H1 (cell line): Measurements from ENCODE around the gene ERC1. TPM values are rescaled to one million over a fixed set of nuclear protein-coding genes. Genes with fewer than 3 reads are reported as not detected.

Source experiments
- CTCF ChIA-PET: fragments of 300-600 bp; sonication (Branson Sonifier 250); formaldehyde crosslinking; loops from one replicate; lab custom pipeline; 2021; ENCODE audit not compliant: partially characterized antibody; lab: Charles Lee
- POLR2A ChIA-PET: fragments of 300-600 bp; sonication (Branson Sonifier 250); formaldehyde crosslinking; loops from one replicate; lab custom pipeline; 2021; ENCODE audit warnings: inconsistent platforms; ENCODE audit not compliant: partially characterized antibody; lab: Charles Lee
- DNase-seq, 2 experiments: peaks; one replicate each; pipeline versions ENCODE4 v3.0.0 to v3.0.0-alpha.2; 2010 to 2022; ENCODE audit warnings: low spot score in 2 of 2, low read depth in 1 of 2, mixed read lengths in 1 of 2
- FAIRE-seq: peaks from 2 replicates; lab custom pipeline; 2011; peaks lifted over from hg19 to GRCh38; lab: Jason Lieb, UNC
- H2AFZ ChIP-seq: 2 replicates; pipeline ENCODE4 v1.8.1; 2012; ENCODE audit warnings: low read length, inconsistent platforms
- H2AK5ac ChIP-seq: 2 replicates; pipeline ENCODE4 v1.6.1; 2013; ENCODE audit warnings: low read depth, low read length
- H2BK120ac ChIP-seq: replicated peaks from 2 replicates; pipeline ENCODE3; 2013; ENCODE audit warnings: low read depth, low read length, inconsistent platforms
- H2BK12ac ChIP-seq: 2 replicates; pipeline ENCODE4 v1.6.1; 2013; ENCODE audit warnings: low read depth, low read length
- H2BK15ac ChIP-seq: 2 replicates; pipeline ENCODE4 v1.6.1; 2013; ENCODE audit warnings: low read length
- H2BK20ac ChIP-seq: 2 replicates; pipeline ENCODE4 v1.6.1; 2013; ENCODE audit warnings: low read length
- H2BK5ac ChIP-seq: 2 replicates; pipeline ENCODE4 v1.6.1; 2013; ENCODE audit warnings: low read depth, low read length
- H3K14ac ChIP-seq: 2 replicates; pipeline ENCODE4 v1.6.1; 2013; ENCODE audit warnings: inconsistent platforms; ENCODE audit not compliant: insufficient read length
- H3K18ac ChIP-seq: 2 replicates; pipeline ENCODE4 v1.6.1; 2013; ENCODE audit warnings: low read length; ENCODE audit errors: extremely low read depth
- H3K23ac ChIP-seq: 2 replicates; pipeline ENCODE4 v1.6.1; 2013; ENCODE audit warnings: inconsistent platforms; ENCODE audit not compliant: insufficient read length
- H3K23me2 ChIP-seq: 2 replicates; pipeline ENCODE4 v1.6.1; 2013; ENCODE audit warnings: low read depth, low read length
- H3K27ac ChIP-seq: 2 replicates; pipeline ENCODE4 v1.6.1; 2011; ENCODE audit warnings: low read depth, low read length, inconsistent platforms
- H3K27me3 ChIP-seq, 4 experiments: replicated peaks in 1 of 4; 1 replicate in 1 of 4; 2 replicates in 3 of 4; pipeline versions ENCODE4 v1.6.1 to v1.8.1; 2011 to 2013; ENCODE audit warnings: low read length in 3 of 4, mild to moderate bottlenecking in 3 of 4, inconsistent platforms in 2 of 4, mixed read lengths in 2 of 4, moderate library complexity in 1 of 4; ENCODE audit not compliant: control insufficient read depth in 3 of 4, insufficient read depth in 3 of 4; ENCODE audit errors: extremely low read depth in 1 of 4
- H3K36me3 ChIP-seq, 4 experiments: 2 replicates each; pipeline versions ENCODE4 v1.6.1 to v1.8.1; 2011 to 2013; ENCODE audit warnings: mild to moderate bottlenecking in 4 of 4, low read length in 3 of 4, moderate library complexity in 2 of 4, control low read depth in 1 of 4, inconsistent platforms in 1 of 4; ENCODE audit not compliant: insufficient read depth in 4 of 4, control insufficient read depth in 2 of 4
- H3K4ac ChIP-seq: replicated peaks from 2 replicates; pipeline ENCODE3; 2013; ENCODE audit warnings: low read length, low read depth, mixed read lengths, inconsistent platforms; ENCODE audit not compliant: insufficient read length
- H3K4me1 ChIP-seq, 4 experiments: replicated peaks in 1 of 4; 1 replicate in 1 of 4; 2 replicates in 3 of 4; pipeline versions ENCODE4 v1.6.1 to v1.8.1; 2011 to 2013; ENCODE audit warnings: low read length in 3 of 4, inconsistent platforms in 2 of 4, mixed read lengths in 1 of 4; ENCODE audit not compliant: insufficient read depth in 4 of 4, control insufficient read depth in 3 of 4
- H3K4me2 ChIP-seq, 2 experiments: 2 replicates each; pipeline versions ENCODE4 v1.6.1 to v1.8.1; 2011 to 2013; ENCODE audit warnings: low read depth in 2 of 2, low read length in 2 of 2, control low read depth in 1 of 2, inconsistent platforms in 1 of 2, mild to moderate bottlenecking in 1 of 2; ENCODE audit not compliant: insufficient read depth in 1 of 2
- H3K4me3 ChIP-seq, 4 experiments: fragments of 200-600, 300-600 bp in 1 of 4; sonication (generic), shearing (Covaris generic), sonication (Bioruptor Twin) in 1 of 4; 2 replicates each; pipeline versions ENCODE4 v1.5.1 to v1.8.1; 2011 to 2016; ENCODE audit warnings: low read length in 4 of 4, low read depth in 3 of 4, control low read depth in 2 of 4, inconsistent platforms in 2 of 4, mild to moderate bottlenecking in 2 of 4, mixed read lengths in 1 of 4, moderate library complexity in 1 of 4; ENCODE audit not compliant: insufficient read depth in 2 of 4; ENCODE audit errors: extremely low read depth in 1 of 4
- H3K56ac ChIP-seq: replicated peaks from 2 replicates; pipeline ENCODE3; 2013; ENCODE audit warnings: low read depth, mild to moderate bottlenecking, mixed read lengths, low read length, inconsistent platforms; ENCODE audit not compliant: insufficient read length
- H3K79me1 ChIP-seq: 2 replicates; pipeline ENCODE4 v1.6.1; 2013; ENCODE audit warnings: low read depth, low read length, control low read depth
- H3K79me2 ChIP-seq, 2 experiments: 2 replicates each; pipeline versions ENCODE4 v1.6.1 to v1.8.1; 2012 to 2013; ENCODE audit warnings: low read length in 2 of 2, mild to moderate bottlenecking in 2 of 2, inconsistent platforms in 1 of 2; ENCODE audit not compliant: insufficient read depth in 2 of 2, control insufficient read depth in 1 of 2
- H3K9ac ChIP-seq, 4 experiments: replicated peaks in 1 of 4; 1 replicate in 1 of 4; 2 replicates in 3 of 4; pipeline versions ENCODE4 v1.6.1 to v1.8.1; 2011 to 2013; ENCODE audit warnings: low read depth in 3 of 4, low read length in 3 of 4, control low read depth in 2 of 4, mild to moderate bottlenecking in 2 of 4, moderate library complexity in 2 of 4, inconsistent platforms in 1 of 4; ENCODE audit errors: extremely low read depth in 1 of 4
- H3K9me3 ChIP-seq, 2 experiments: 2 replicates each; pipeline versions ENCODE4 v1.6.1 to v1.8.1; 2012 to 2013; ENCODE audit warnings: mild to moderate bottlenecking in 2 of 2, moderate library complexity in 2 of 2, control low read depth in 1 of 2, inconsistent platforms in 1 of 2, low read depth in 1 of 2, low read length in 1 of 2, mixed read lengths in 1 of 2; ENCODE audit not compliant: insufficient read depth in 2 of 2
- H4K20me1 ChIP-seq, 2 experiments: replicated peaks in 1 of 2; 2 replicates each; pipeline versions ENCODE3 to v1.8.1; 2011 to 2013; ENCODE audit warnings: inconsistent platforms in 2 of 2, low read length in 2 of 2, mild to moderate bottlenecking in 1 of 2; ENCODE audit not compliant: insufficient read depth in 2 of 2, control insufficient read depth in 1 of 2
- H4K5ac ChIP-seq: 2 replicates; pipeline ENCODE4 v1.6.1; 2013; ENCODE audit warnings: low read length, low read depth, mixed read lengths, inconsistent platforms; ENCODE audit not compliant: insufficient read length
- H4K8ac ChIP-seq: 2 replicates; pipeline ENCODE4 v1.8.0; 2013; ENCODE audit warnings: mild to moderate bottlenecking, moderate library complexity, low read length, inconsistent platforms; ENCODE audit not compliant: insufficient read depth; ENCODE audit errors: extremely low read depth
- H4K91ac ChIP-seq: replicated peaks from 2 replicates; pipeline ENCODE3; 2013; ENCODE audit warnings: low read length, mixed read lengths, inconsistent platforms; ENCODE audit not compliant: insufficient read length
- RBBP5 ChIP-seq: IDR thresholded peaks from 2 replicates; pipeline ENCODE4 v1.7.1; 2012; ENCODE audit warnings: low read depth, mild to moderate bottlenecking, inconsistent platforms, low read length, moderate library complexity, borderline replicate concordance
- RNF2 ChIP-seq: fragments of 200-900, 300-1000 bp; sonication (generic); IDR thresholded peaks from 2 replicates; pipeline ENCODE4 v1.7.1; 2016; ENCODE audit warnings: borderline replicate concordance, low read depth, mild to moderate bottlenecking, antibody characterized with exemption, low read length; ENCODE audit not compliant: poor library complexity, severe bottlenecking; ENCODE audit errors: missing control alignments
- WGBS, 2 experiments: shearing (Covaris generic) in 1 of 2; methylation state at CpG; one replicate each; pipeline versions ENCODE4 v1.1.6 to v1.1.7; 2013 to 2015; ENCODE audit warnings: low lambda C conversion rate in 2 of 2, mixed read lengths in 2 of 2, inconsistent platforms in 1 of 2, low coverage in 1 of 2, missing lambda C conversion rate in 1 of 2; ENCODE audit not compliant: insufficient replicate concordance in 2 of 2, insufficient coverage in 1 of 2, insufficient read length in 1 of 2; ENCODE audit errors: extremely low coverage in 1 of 2, missing lambda C conversion rate in 1 of 2; 5-methylcytosine and 5-hydroxymethylcytosine counted together
- polyA plus RNA-seq, 7 experiments: library from polyadenylated mRNA; depleted of rRNA in 3 of 7; stranded (reverse) in 5 of 7; unstranded in 2 of 7; fragments of >200 nt in 5 of 7; fragments of 200-250 nt in 2 of 7; gene quantifications; 1 replicate in 5 of 7; 2 replicates in 1 of 7; 4 replicates in 1 of 7; pipeline versions ENCODE4 v1.2.1 to v1.2.3, GENCODE V29; 2011 to 2013; ENCODE audit warnings: missing spikeins in 2 of 7, mixed read lengths in 2 of 7
- total RNA-seq: library from RNA; stranded (reverse); fragmentation: NEBNext Ultra II Directional; extraction: Animal tissue kit (Norgen Biotek cat#: 25700); gene quantifications from 2 replicates; pipeline ENCODE4 v1.2.1, GENCODE V29; 2021

ERC1 gene
- total and polyA plus RNA-seq, 2 of the 8 experiments (the other 6 are each of a cell fraction or from before 2014, with no cell fraction given), result 7.8 to 45.7 TPM

DNA sequence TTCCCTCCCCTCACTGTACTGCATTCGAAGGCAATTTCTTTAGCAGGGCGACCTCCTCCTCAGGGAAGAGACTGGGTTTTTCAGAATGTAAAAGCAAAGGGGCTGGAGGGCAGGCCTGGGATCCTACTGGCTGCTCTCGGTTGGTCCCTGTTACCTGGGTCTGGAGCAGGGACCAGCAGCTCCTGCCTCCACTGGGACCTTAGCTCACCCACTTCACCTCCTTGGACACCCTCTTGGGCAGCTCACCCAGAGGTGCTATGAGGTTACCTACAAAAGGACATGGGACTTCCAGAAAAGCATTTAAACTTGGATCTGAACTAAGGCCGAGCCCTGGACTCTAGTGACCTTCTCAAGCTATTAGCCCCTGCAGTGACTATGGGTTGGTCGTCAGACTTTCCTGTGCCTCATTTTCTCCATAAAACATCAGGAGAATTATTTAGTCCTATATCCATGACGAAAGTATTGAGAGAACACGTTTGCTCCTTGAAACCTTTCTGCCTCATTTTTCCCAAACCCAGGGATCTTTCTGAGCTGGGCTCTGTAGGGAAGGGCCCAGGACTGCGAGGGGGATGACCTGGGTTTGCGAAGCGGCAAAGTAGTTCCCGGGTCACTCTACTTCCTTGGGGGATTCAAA is 538.3 kb downstream of the ERC1 start:
- no peak overlapping the region for H2BK15ac ChIP-seq
- peak overlapping the region; percentile 19 to 74 (median 38) for H3K4me3 ChIP-seq
- no peak overlapping the region for H2BK12ac ChIP-seq
- 32% methylated on average over 11 of the region's 11 CpGs; no CpG with 5 or more reads in 1 of the 2 experiments for WGBS, 2 experiments
- no peak overlapping the region for H2BK120ac ChIP-seq
- H3K9me3 ChIP-seq, result no peaks in the 10 kb centered on the region
- H3K14ac ChIP-seq, result no peak overlapping the region
- peak; percentile 78 for TF ChIP-seq RNF2
- TF ChIP-seq RBBP5, result no peak
- no peak overlapping the region for H2BK20ac ChIP-seq
- ChIA-PET CTCF (interaction anchor here (0.7 to 2.0 kb wide), 6 partner anchors 11 to 412 kb away, joined by 3 to 10 read pairs (median 5); no protein-coding TSS in a partner anchor), POLR2A (no interaction called here)
- no peaks in the 10 kb centered on the region; a peak in 1 of 4 replicates for H3K79me2 ChIP-seq
- H3K79me1 ChIP-seq, result no peaks in the 10 kb centered on the region
- H3K18ac ChIP-seq, result no peak overlapping the region
- no peak overlapping the region for H2BK5ac ChIP-seq
- no peak overlapping the region for H3K23ac ChIP-seq
- peaks cover 55 to 80% (median 71%) of the 10 kb centered on the region in 4 experiments for H3K27me3 ChIP-seq
- H4K8ac ChIP-seq, result no peak overlapping the region
- H2AFZ ChIP-seq, result no peak overlapping the region; the same call in 1 of the 2 replicates
- peaks cover 0 to 9% of the 10 kb centered on the region in 2 experiments for H4K20me1 ChIP-seq
- peaks cover 0 to 5% (median 4%) of the 10 kb centered on the region in 4 experiments; a peak in 5 of 7 replicates for H3K4me1 ChIP-seq
- no peak overlapping the region for H3K4ac ChIP-seq
- H3K27ac ChIP-seq, result no peak overlapping the region
- peak overlapping the region; percentile 56 to 67 for H3K4me2 ChIP-seq
- H4K5ac ChIP-seq, result no peak overlapping the region
- no peaks in the 10 kb centered on the region; a peak in 1 of 8 replicates for H3K36me3 ChIP-seq
- peak; percentile 69 for FAIRE-seq
- DNase-seq, result no peak
- peaks cover 2% of the 10 kb centered on the region; the same call in 1 of the 2 replicates for H3K23me2 ChIP-seq
- no peak overlapping the region for H3K9ac ChIP-seq
- no peak overlapping the region for H2AK5ac ChIP-seq
- no peak overlapping the region for H3K56ac ChIP-seq
- no peak overlapping the region for H4K91ac ChIP-seq
